Measurements from ENCODE around the gene PITX2.

DNA sequence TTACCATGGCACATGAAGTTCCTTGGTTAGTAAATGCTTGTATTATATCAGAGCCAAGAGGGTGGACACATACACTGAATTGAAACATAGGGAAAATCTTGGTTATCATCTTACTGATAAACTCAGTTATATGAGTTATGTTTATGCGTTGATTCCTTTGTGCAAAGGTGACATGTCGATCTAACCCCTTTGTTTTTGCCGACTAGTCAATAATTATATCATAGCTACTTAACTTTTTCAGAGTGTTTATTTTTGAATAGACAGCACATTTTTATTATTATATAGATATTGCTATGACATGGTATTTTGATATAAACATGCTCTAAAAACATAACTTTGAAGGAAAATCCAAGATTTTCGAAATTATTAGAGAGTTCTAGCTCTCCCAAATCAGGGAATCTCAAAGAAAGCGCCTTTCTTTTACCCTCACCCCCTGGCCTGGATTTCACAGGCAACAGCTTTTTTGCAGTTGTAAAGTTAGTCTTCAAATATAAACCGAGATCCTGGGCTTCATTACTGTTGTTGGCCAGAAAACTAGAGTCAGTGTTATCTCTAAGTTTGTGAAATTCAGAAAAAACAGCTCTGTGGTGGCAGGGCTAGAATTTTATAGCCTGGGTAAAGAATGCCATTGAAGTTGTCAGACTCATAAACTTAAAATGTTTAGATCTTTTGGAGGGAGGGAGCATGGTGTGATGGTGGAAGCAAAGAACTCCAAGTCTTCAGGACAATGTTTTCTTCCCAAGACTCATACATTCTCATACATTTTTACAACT, 45.8 kb upstream of the PITX2 start:
- TF ChIP-seq, protein P1, sequence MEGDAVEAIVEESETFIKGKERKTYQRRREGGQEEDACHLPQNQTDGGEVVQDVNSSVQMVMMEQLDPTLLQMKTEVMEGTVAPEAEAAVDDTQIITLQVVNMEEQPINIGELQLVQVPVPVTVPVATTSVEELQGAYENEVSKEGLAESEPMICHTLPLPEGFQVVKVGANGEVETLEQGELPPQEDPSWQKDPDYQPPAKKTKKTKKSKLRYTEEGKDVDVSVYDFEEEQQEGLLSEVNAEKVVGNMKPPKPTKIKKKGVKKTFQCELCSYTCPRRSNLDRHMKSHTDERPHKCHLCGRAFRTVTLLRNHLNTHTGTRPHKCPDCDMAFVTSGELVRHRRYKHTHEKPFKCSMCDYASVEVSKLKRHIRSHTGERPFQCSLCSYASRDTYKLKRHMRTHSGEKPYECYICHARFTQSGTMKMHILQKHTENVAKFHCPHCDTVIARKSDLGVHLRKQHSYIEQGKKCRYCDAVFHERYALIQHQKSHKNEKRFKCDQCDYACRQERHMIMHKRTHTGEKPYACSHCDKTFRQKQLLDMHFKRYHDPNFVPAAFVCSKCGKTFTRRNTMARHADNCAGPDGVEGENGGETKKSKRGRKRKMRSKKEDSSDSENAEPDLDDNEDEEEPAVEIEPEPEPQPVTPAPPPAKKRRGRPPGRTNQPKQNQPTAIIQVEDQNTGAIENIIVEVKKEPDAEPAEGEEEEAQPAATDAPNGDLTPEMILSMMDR (optimal IDR thresholded peaks at IDR 0.05 in 1 of 3, IDR thresholded peaks at IDR 0.05 in 1 of 3, conservative IDR thresholded peaks at IDR 0.05 in 1 of 3; ENCODE audit: extremely low read depth in 1 of 3, insufficient read depth in 2 of 3, low read length in 3 of 3) = no peak
- no peak for TF ChIP-seq EZH2 (IDR thresholded peaks at IDR 0.05; ENCODE audit: low read length)

Data from keratinocyte (primary cell).